Measurements from ENCODE around the gene SLC1A3.

The SLC1A3 gene

GRCh38 chr5:36701085-36701698 is 94.8 kb downstream of the SLC1A3 start:
- Mint-ChIP-seq H3K4me1 (ENCODE audit: low read depth) (peaks cover 24% of the 10 kb centered on the region), H3K27me3 (no peaks in the 10 kb centered on the region), H3K36me3 (ENCODE audit: low read depth) (peaks cover 32% of the 10 kb centered on the region), H3K27ac (no peak overlapping the region), H3K9me3 (no peaks in the 10 kb centered on the region), H3K4me3 (no peak overlapping the region)
- intact Hi-C loops (cut with micrococcal nuclease): no loop called here

DNA sequence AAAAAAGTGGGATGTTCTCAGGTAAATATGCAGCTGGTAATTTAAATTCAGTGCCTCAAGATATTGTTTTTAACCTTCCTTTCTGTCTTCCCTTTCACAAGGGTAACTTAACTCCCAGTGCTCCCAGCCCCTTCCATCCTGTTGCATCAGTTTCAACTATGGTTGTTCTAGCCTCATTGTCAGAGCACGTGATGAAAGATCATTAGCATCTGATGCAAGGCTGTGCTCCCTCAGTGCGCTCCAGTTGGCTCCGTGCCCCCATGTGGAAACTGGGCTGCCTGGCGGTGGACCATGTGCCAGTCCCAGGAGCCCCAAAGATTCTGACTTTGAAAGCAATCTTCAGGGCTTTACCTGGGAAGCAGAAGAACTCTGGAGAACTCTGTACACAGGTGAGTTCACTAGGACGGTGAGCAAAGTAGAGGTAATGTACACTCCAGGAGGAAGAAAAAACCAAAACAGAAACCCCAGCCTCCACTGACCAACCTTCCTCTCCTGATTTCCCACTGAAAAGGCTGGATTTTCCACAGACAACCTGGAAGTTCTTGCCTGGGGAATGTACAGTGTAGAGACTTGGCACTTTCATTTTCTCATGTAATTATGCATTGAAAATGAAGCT is 96.9 kb downstream of the SLC1A3 start:
- Mint-ChIP-seq H3K4me3 (no peak overlapping the region), H3K27ac (no peak overlapping the region), H3K27me3 (no peaks in the 10 kb centered on the region), H3K36me3 (ENCODE audit: low read depth) (peaks cover 37% of the 10 kb centered on the region), H3K9me3 (no peaks in the 10 kb centered on the region), H3K4me1 (ENCODE audit: low read depth) (peaks cover 24% of the 10 kb centered on the region)
- intact Hi-C loops (cut with micrococcal nuclease): no loop called here

DNA sequence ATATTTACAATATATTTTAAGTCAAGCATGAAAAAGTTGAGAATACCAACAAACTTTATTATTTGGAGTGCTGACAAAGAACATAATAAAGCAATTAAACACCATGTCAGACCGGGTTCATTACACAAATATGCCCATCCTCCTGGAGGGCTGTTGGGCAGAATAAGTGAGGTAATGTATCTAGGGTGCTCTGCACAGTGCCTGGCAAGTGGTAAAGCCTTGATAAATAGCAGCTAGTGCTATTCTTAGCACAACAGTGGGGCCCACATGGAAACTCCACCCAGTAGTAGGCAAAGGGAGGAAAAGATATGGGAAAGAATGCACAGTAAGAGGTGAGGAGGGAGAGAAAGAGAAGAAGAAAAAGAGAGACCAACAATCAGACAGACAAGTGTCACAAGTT is 97.7 kb downstream of the SLC1A3 start:
- H3K9me3 Mint-ChIP-seq: no peaks in the 10 kb centered on the region
- peaks cover 24% of the 10 kb centered on the region for H3K4me1 Mint-ChIP-seq (ENCODE audit: low read depth)
- H3K4me3 Mint-ChIP-seq: no peak overlapping the region
- no peaks in the 10 kb centered on the region for H3K27me3 Mint-ChIP-seq
- peaks cover 42% of the 10 kb centered on the region for H3K36me3 Mint-ChIP-seq (ENCODE audit: low read depth)
- intact Hi-C loops (cut with micrococcal nuclease): no loop called here
- H3K27ac Mint-ChIP-seq: no peak overlapping the region

- Mint-ChIP-seq H3K36me3 (ENCODE audit: low read depth) (peaks cover 42% of the 10 kb centered on the region), H3K4me1 (ENCODE audit: low read depth) (peaks cover 24% of the 10 kb centered on the region), H3K27ac (no peak overlapping the region), H3K9me3 (no peaks in the 10 kb centered on the region), H3K27me3 (no peaks in the 10 kb centered on the region), H3K4me3 (no peak overlapping the region)
- intact Hi-C loops (cut with micrococcal nuclease): no loop called here
These were observed 98.6 kb downstream of the SLC1A3 start for GRCh38 chr5:36705055-36705454.

DNA sequence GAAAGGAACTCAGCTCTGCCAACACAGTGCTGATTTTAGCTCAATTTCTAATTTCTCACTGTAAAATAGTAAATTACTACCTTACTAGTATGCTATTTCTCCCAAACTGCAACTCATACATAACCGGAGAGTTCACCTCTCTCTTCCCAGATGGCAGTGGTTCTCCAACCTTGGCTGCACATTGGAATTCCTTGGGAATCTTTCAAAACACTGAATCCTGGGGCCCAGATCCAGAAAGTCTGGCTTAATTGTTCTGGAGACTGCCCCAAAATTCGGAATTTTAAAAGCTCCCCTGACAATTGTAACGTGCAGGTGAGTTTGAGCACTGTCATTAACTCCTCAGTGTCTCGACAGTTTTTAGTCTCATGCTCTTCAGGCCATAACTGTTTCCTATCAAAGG is 100.3 kb downstream of the SLC1A3 start:
- H3K27me3 Mint-ChIP-seq: no peaks in the 10 kb centered on the region
- peaks cover 48% of the 10 kb centered on the region for H3K36me3 Mint-ChIP-seq (ENCODE audit: low read depth)
- H3K9me3 Mint-ChIP-seq: no peaks in the 10 kb centered on the region
- no peak overlapping the region for H3K27ac Mint-ChIP-seq
- H3K4me3 Mint-ChIP-seq: no peak overlapping the region
- peaks cover 12% of the 10 kb centered on the region for H3K4me1 Mint-ChIP-seq (ENCODE audit: low read depth)
- intact Hi-C loops (cut with micrococcal nuclease): no loop called here

- H3K27ac Mint-ChIP-seq: no peak overlapping the region
- H3K4me1 Mint-ChIP-seq (ENCODE audit: low read depth): peaks cover 21% of the 10 kb centered on the region
- intact Hi-C loops (cut with micrococcal nuclease): no loop called here
- H3K27me3 Mint-ChIP-seq: no peaks in the 10 kb centered on the region
- H3K9me3 Mint-ChIP-seq: no peaks in the 10 kb centered on the region
- H3K36me3 Mint-ChIP-seq (ENCODE audit: low read depth): peaks cover 33% of the 10 kb centered on the region
- H3K4me3 Mint-ChIP-seq: no peak overlapping the region
These were observed 102.6 kb downstream of the SLC1A3 start for GRCh38 chr5:36708996-36709395.

GRCh38 chr5:36710039-36710438 is 103.6 kb downstream of the SLC1A3 start:
- Mint-ChIP-seq H3K27ac (no peak overlapping the region), H3K27me3 (no peaks in the 10 kb centered on the region), H3K9me3 (no peaks in the 10 kb centered on the region), H3K36me3 (ENCODE audit: low read depth) (peaks cover 23% of the 10 kb centered on the region), H3K4me3 (no peak overlapping the region), H3K4me1 (ENCODE audit: low read depth) (peaks cover 18% of the 10 kb centered on the region)
- intact Hi-C loops (cut with micrococcal nuclease): no loop called here

GRCh38 chr5:36712706-36713105 is 106.3 kb downstream of the SLC1A3 start:
- Mint-ChIP-seq H3K4me3 (no peak overlapping the region), H3K27ac (no peak overlapping the region)

DNA sequence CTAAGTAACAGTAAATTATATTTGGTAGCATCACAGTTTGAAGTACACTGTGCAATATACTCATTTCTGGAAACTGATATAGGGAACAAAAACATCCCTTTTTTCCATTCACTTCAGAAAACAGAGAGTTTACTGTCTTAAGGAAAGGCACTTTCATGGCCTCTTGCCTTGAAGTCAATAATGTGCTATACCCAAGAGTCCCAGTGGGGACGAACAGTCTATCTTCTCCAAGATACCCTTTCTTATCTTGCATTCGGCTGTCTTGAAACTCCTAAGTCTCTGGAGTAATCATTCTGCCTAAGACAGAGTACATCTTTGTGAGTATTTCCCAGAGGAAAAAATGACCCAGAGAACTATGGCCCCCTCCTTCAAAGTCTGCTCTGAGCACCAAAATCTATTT is 107.1 kb downstream of the SLC1A3 start:
- peaks cover 18% of the 10 kb centered on the region for H3K4me1 Mint-ChIP-seq (ENCODE audit: low read depth)
- H3K27me3 Mint-ChIP-seq: no peaks in the 10 kb centered on the region
- H3K9me3 Mint-ChIP-seq: no peaks in the 10 kb centered on the region
- H3K27ac Mint-ChIP-seq: no peak overlapping the region
- intact Hi-C loops (cut with micrococcal nuclease): no loop called here
- H3K36me3 Mint-ChIP-seq (ENCODE audit: low read depth): peaks cover 12% of the 10 kb centered on the region
- H3K4me3 Mint-ChIP-seq: no peak overlapping the region

More at GRCh38 chr5:36712706-36713105, 106.3 kb downstream of the SLC1A3 start:
- H3K9me3 Mint-ChIP-seq: no peaks in the 10 kb centered on the region
- peaks cover 18% of the 10 kb centered on the region for H3K4me1 Mint-ChIP-seq (ENCODE audit: low read depth)
- H3K36me3 Mint-ChIP-seq (ENCODE audit: low read depth): peaks cover 15% of the 10 kb centered on the region
- H3K27me3 Mint-ChIP-seq: no peaks in the 10 kb centered on the region
- intact Hi-C loops (cut with micrococcal nuclease): no loop called here

- Mint-ChIP-seq H3K27me3 (no peaks in the 10 kb centered on the region), H3K4me3 (no peak overlapping the region), H3K4me1 (ENCODE audit: low read depth) (peaks cover 23% of the 10 kb centered on the region), H3K9me3 (no peaks in the 10 kb centered on the region), H3K27ac (no peak overlapping the region), H3K36me3 (ENCODE audit: low read depth) (no peaks in the 10 kb centered on the region)
- intact Hi-C loops (cut with micrococcal nuclease): no loop called here
These were observed 110.8 kb downstream of the SLC1A3 start for GRCh38 chr5:36717131-36717695.

DNA sequence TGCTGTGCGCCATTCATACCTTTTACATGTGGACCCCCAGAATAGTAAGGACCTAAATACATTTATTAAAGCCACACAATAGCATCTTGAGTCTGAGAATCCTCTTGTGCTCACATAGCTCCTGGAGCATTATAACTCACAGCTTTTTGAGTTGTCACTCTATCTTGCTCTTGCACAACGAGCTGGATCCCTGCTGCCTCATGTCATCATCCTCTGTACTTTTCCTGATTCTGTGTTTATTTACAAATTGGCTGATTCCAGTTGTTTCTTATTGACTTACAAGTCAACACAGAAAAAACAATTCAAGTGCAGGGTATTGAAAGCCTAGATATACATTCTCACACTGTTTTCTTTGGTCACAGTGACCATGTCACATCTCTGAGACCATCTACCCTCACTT is 112.9 kb downstream of the SLC1A3 start:
- H3K4me3 Mint-ChIP-seq: no peak overlapping the region
- no peaks in the 10 kb centered on the region for H3K36me3 Mint-ChIP-seq (ENCODE audit: low read depth)
- H3K4me1 Mint-ChIP-seq (ENCODE audit: low read depth): peaks cover 27% of the 10 kb centered on the region
- H3K9me3 Mint-ChIP-seq: no peaks in the 10 kb centered on the region
- H3K27ac Mint-ChIP-seq: no peak overlapping the region
- no peaks in the 10 kb centered on the region for H3K27me3 Mint-ChIP-seq
- intact Hi-C loops (cut with micrococcal nuclease): no loop called here

- no peak overlapping the region for H3K27ac Mint-ChIP-seq
- H3K27me3 Mint-ChIP-seq: no peaks in the 10 kb centered on the region
- intact Hi-C loops (cut with micrococcal nuclease): loop anchor here (10.0 kb wide), 1 partner anchor 654 kb away; the partner anchor contains the start of genes NUP155 and WDR70
- no peak overlapping the region for H3K4me3 Mint-ChIP-seq
- no peaks in the 10 kb centered on the region for H3K36me3 Mint-ChIP-seq (ENCODE audit: low read depth)
- H3K4me1 Mint-ChIP-seq (ENCODE audit: low read depth): peaks cover 41% of the 10 kb centered on the region
- H3K9me3 Mint-ChIP-seq: no peaks in the 10 kb centered on the region
These were observed 114.3 kb downstream of the SLC1A3 start for GRCh38 chr5:36720688-36721087.

DNA sequence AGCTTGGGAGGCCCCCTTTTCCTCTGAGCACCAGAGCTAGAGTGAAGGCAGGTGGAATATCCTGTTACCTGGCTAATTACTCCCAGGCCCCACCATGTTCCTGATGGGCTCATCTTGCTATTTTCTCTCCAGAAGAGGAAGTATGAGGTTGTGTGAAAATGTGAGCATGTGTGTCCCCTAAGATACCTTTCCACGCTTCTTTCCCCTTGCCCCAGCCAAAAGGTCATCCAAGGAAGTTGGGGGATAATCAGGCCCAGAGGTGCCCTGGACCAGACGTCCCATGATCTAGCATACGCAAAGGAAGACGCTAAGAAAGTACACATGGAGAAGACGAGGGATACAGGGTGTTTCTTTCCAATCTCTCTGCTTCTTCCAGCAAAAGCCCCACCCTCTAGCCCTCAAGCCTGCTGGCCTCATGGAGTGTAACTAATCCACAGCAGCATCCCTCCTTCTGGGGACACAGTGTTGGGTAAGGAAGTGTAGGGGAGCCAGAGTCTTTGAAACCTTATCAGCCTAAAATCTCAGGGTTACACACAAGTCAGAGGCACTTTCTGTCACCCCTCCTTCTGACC is 115.3 kb downstream of the SLC1A3 start:
- H3K36me3 Mint-ChIP-seq (ENCODE audit: low read depth): no peaks in the 10 kb centered on the region
- H3K4me3 Mint-ChIP-seq: no peak overlapping the region
- peaks cover 42% of the 10 kb centered on the region for H3K4me1 Mint-ChIP-seq (ENCODE audit: low read depth)
- H3K9me3 Mint-ChIP-seq: no peaks in the 10 kb centered on the region
- intact Hi-C loops (cut with micrococcal nuclease): loop anchor here (10.0 kb wide), 1 partner anchor 653 kb away; the partner anchor contains the start of genes NUP155 and WDR70
- H3K27ac Mint-ChIP-seq: no peak overlapping the region
- H3K27me3 Mint-ChIP-seq: no peaks in the 10 kb centered on the region

DNA sequence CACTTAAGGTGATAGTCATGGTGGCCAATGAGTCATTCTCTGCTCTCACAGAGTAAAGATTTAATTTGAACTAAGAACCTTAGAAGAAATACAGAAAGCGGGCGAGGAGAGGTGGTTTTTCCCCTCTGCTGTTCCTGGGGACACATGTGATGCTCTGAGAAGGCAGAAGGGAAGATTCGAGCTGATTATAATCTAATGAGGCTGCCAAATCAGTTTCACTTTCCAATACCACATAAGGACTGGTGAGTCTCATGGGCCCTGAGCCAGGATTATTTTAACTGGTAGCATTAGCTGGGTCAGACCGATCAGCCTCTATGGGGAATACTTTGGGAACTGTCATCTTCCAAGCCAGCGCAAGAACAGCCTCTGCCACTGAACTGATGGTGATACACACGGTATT is 116.5 kb downstream of the SLC1A3 start:
- Mint-ChIP-seq H3K27ac (peak overlapping the region; percentile 98), H3K4me1 (ENCODE audit: low read depth) (peaks cover 42% of the 10 kb centered on the region), H3K9me3 (no peaks in the 10 kb centered on the region), H3K4me3 (no peak overlapping the region), H3K36me3 (ENCODE audit: low read depth) (no peaks in the 10 kb centered on the region), H3K27me3 (no peaks in the 10 kb centered on the region)
- intact Hi-C loops (cut with micrococcal nuclease): loop anchor here (10.0 kb wide), 1 partner anchor 652 kb away; the partner anchor contains the start of genes NUP155 and WDR70
